GM12878 (cell line): Measurements from ENCODE around the gene KLK6. TPM values are rescaled to one million over a fixed set of nuclear protein-coding genes. Genes with fewer than 3 reads are reported as not detected.

Experiments
- ATAC-seq: fragments of 200-7000 bp; cut with Tn5 transposase; 3 replicates; pipeline ENCODE4 v1.9.1; 2020; ENCODE audit warnings: mild to moderate bottlenecking, moderate library complexity
- BruUV-seq: library from RNA; stranded (reverse); fragments of 400-500 nt; replicated peaks from 2 replicates; lab custom pipeline; 2021; lab: Mats Ljungman, UMichigan
- CTCF ChIA-PET: fragments of 300-600 bp; sonication (Branson Sonifier 250); formaldehyde crosslinking; extraction: SDS; loops from one replicate; lab custom pipeline; 2021; ENCODE audit warnings: inconsistent platforms; lab: Yijun Ruan, JAX
- POLR2A ChIA-PET: fragments of 350-600 bp; formaldehyde crosslinking; extraction: SDS; loops from one replicate; lab custom pipeline; 2021; ENCODE audit warnings: inconsistent platforms; lab: Charles Lee
- RAD21 ChIA-PET: fragments of 300-600 bp; sonication (Branson Sonifier 250); formaldehyde crosslinking; loops from one replicate; lab custom pipeline; 2023; ENCODE audit warnings: antibody characterized with exemption; ENCODE audit not compliant: unreplicated experiment; lab: Charles Lee
- SMC1A ChIA-PET: fragments of 300-600 bp; sonication (Branson Sonifier 250); formaldehyde crosslinking; loops from one replicate; lab custom pipeline; 2023; ENCODE audit not compliant: unreplicated experiment, uncharacterized antibody; lab: Charles Lee
- DNase-seq: peaks from one replicate; pipeline ENCODE4 v3.0.0-alpha.2; 2011; ENCODE audit warnings: low read depth, low spot score
- FAIRE-seq: peaks from 3 replicates; lab custom pipeline; 2011; peaks lifted over from hg19 to GRCh38; lab: Jason Lieb, UNC
- H2AFZ ChIP-seq: 2 replicates; pipeline ENCODE4 v1.6.0; 2011; ENCODE audit warnings: low read depth, low read length, control low read depth; ENCODE audit not compliant: control insufficient read depth
- H3K27ac ChIP-seq: 2 replicates; pipeline ENCODE4 v1.5.1; 2011; ENCODE audit warnings: control low read depth; ENCODE audit not compliant: control insufficient read depth, insufficient read depth
- H3K27me3 ChIP-seq, 2 experiments: replicated peaks in 1 of 2; 2 replicates each; pipeline versions ENCODE4 v1.6.0 to v1.6.1; 2011; ENCODE audit warnings: low read length in 1 of 2; ENCODE audit not compliant: control insufficient read depth in 2 of 2, insufficient read depth in 2 of 2
- H3K36me3 ChIP-seq, 2 experiments: 2 replicates each; pipeline ENCODE4 v1.5.1; 2011; ENCODE audit warnings: low read length in 1 of 2; ENCODE audit not compliant: control insufficient read depth in 2 of 2, insufficient read depth in 2 of 2
- H3K4me1 ChIP-seq: 2 replicates; pipeline ENCODE4 v1.6.1; 2011; ENCODE audit warnings: mild to moderate bottlenecking, low read length, moderate library complexity, mixed read lengths; ENCODE audit not compliant: control insufficient read depth, insufficient read depth
- H3K4me2 ChIP-seq: 2 replicates; pipeline ENCODE4 v1.6.0; 2011; ENCODE audit warnings: control low read depth; ENCODE audit not compliant: control insufficient read depth, insufficient read depth
- H3K4me3 ChIP-seq: fragments of 200-600 bp; sonication (generic); 2 replicates; pipeline ENCODE4 v1.5.1; 2016
- H3K79me2 ChIP-seq: 2 replicates; pipeline ENCODE4 v1.6.0; 2011; ENCODE audit warnings: low read length; ENCODE audit not compliant: control insufficient read depth, insufficient read depth
- H3K9ac ChIP-seq: 2 replicates; pipeline ENCODE4 v1.8.0; 2011; ENCODE audit warnings: low read length, control low read depth, mixed read lengths; ENCODE audit not compliant: control insufficient read depth, insufficient read depth
- H3K9me3 ChIP-seq: replicated peaks from 3 replicates; pipeline ENCODE4 v1.5.1; 2011; ENCODE audit warnings: mild to moderate bottlenecking, low read length; ENCODE audit not compliant: control insufficient read depth, insufficient read depth
- H4K20me1 ChIP-seq: 2 replicates; pipeline ENCODE4 v1.6.0; 2011; ENCODE audit not compliant: control insufficient read depth, insufficient read depth
- BACH1 ChIP-seq: fragments of 450-650 bp; IDR thresholded peaks from 2 replicates; pipeline ENCODE4 v1.6.1; 2017; ENCODE audit warnings: mild to moderate bottlenecking, borderline replicate concordance
- BHLHE40 ChIP-seq, 2 experiments: fragments of 450-650 bp in 1 of 2; IDR thresholded peaks; 2 replicates each; pipeline ENCODE4 v1.6.1; 2011 to 2017; ENCODE audit warnings: low read depth in 2 of 2, borderline replicate concordance in 1 of 2, improper control_type of control experiment in 1 of 2, low read length in 1 of 2, mild to moderate bottlenecking in 1 of 2
- NFYB ChIP-seq: IDR thresholded peaks from 2 replicates; pipeline ENCODE4 v1.6.1; 2011; ENCODE audit warnings: low read depth, mild to moderate bottlenecking, low read length, improper control_type of control experiment, moderate library complexity; ENCODE audit not compliant: insufficient read depth
- STAT1 ChIP-seq: fragments of 450-650 bp; conservative IDR thresholded peaks from 2 replicates; pipeline ENCODE4 v1.6.1; 2014; ENCODE audit warnings: antibody characterized with exemption, mild to moderate bottlenecking
- ZBTB40 ChIP-seq: fragments of 450-650 bp; IDR thresholded peaks from 2 replicates; pipeline ENCODE4 v1.6.1; 2016; ENCODE audit warnings: mild to moderate bottlenecking, moderate library complexity, borderline replicate concordance
- WGBS: methylation state at CpG from one replicate; pipeline ENCODE4 v1.1.6; 2016; ENCODE audit warnings: low lambda C conversion rate; ENCODE audit not compliant: insufficient replicate concordance, insufficient coverage; ENCODE audit errors: missing lambda C conversion rate; 5-methylcytosine and 5-hydroxymethylcytosine counted together
- in situ Hi-C: fragments of 300-500 bp; cut with MboI; formaldehyde crosslinking; loops from 9 replicates; pipeline ENCODE4 v1.14.3; 2018; ENCODE audit warnings: mixed read lengths
- intact Hi-C: fragments of 100-400 bp; cut with micrococcal nuclease; formaldehyde crosslinking; loops from one replicate; pipeline ENCODE4 v1.14.2; 2022; ENCODE audit not compliant: unreplicated experiment
- polyA plus RNA-seq, 11 experiments: library from polyadenylated mRNA; depleted of rRNA in 4 of 11; unstranded in 6 of 11; stranded (reverse) in 5 of 11; fragments of >200 nt; fragmentation: Nextera tagmentation in 4 of 11; fragmentation: Illumina TruSeq in 1 of 11; extraction: Ambion mirVana in 4 of 11; extraction: Trizol in 1 of 11; gene quantifications; 1 replicate in 1 of 11; 2 replicates in 10 of 11; pipeline versions ENCODE4 v1.2.1 to v1.2.3, GENCODE V29; 2011 to 2016; ENCODE audit warnings: inconsistent platforms in 2 of 11, missing spikeins in 2 of 11, low read depth in 1 of 11
- total RNA-seq, 4 experiments: library from RNA; depleted of rRNA in 3 of 4; stranded (reverse); fragments of >200 nt in 3 of 4; fragmentation: Illumina TruSeq in 1 of 4; extraction: Trizol in 1 of 4; gene quantifications; 2 replicates each; pipeline versions ENCODE4 v1.2.1 to v1.2.3, GENCODE V29; 2013 to 2021

KLK6 gene
- total and polyA plus RNA-seq, 10 of the 15 experiments (the other 5 are each of a cell fraction or from before 2014, with no cell fraction given): not detected

GRCh38 chr19:50925734-50926133 lies 43.7 kb downstream of the KLK6 start:
- Histone ChIP-seq H3K4me1 (no peaks in the 10 kb centered on the region), H2AFZ (no peak overlapping the region)
- no peak for TF ChIP-seq STAT1
- no peak for TF ChIP-seq BACH1
- peak; percentile 59 for TF ChIP-seq ZBTB40
- TF ChIP-seq BHLHE40 (IDR thresholded peaks at IDR 0.05; ENCODE audit: borderline replicate concordance in 1 of 2, low read depth in 2 of 2, low read length in 1 of 2): no peak
- TF ChIP-seq NFYB: no peak
- TF ChIP-seq, all 136 proteins: peak for 1
- Histone ChIP-seq H3K9ac (no peak overlapping the region), H3K27me3 (no peaks in the 10 kb centered on the region), H3K79me2 (no peaks in the 10 kb centered on the region), H3K4me3 (no peak overlapping the region), H3K27ac (no peak overlapping the region), H3K4me2 (no peak overlapping the region), H4K20me1 (no peaks in the 10 kb centered on the region), H3K9me3 (no peaks in the 10 kb centered on the region), H3K36me3 (no peaks in the 10 kb centered on the region)
- ChIA-PET RAD21 (no interaction called here), POLR2A (no interaction called here), SMC1A (interaction anchor here (0.8 to 1.0 kb wide), 2 partner anchors 13 to 256 kb away, joined by 3 read pairs; no protein-coding TSS in a partner anchor), CTCF (interaction anchor here (0.8 to 2.1 kb wide), 3 partner anchors 8 to 133 kb away, joined by 3 to 11 read pairs (median 6); no protein-coding TSS in a partner anchor)
- DNase-seq (no peak), FAIRE-seq (no peak), ATAC-seq (no peak)
- in situ Hi-C loops (loop anchor here (10.0 kb wide), 1 partner anchor 391 kb away; no protein-coding TSS in a partner anchor), intact Hi-C loops (no loop called here)
- WGBS: 67% methylated on average over 2 of the region's 2 CpGs
- BruUV-seq: no TSS peak
